CD4-positive, alpha-beta T cell (primary cell): Measurements from ENCODE around the gene MCCC2. TPM values are rescaled to one million over a fixed set of nuclear protein-coding genes. Genes with fewer than 3 reads are reported as not detected.

ENCODE experiments used
- ATAC-seq: fragments of 200-7000 bp; cut with Tn5 transposase; one replicate; pipeline ENCODE4 v1.10.0; 2022; ENCODE audit warnings: mild to moderate bottlenecking; ENCODE audit not compliant: poor library complexity
- CTCF ChIA-PET: fragments of 350-600 bp; sonication (Branson Sonifier 250); formaldehyde crosslinking; loops from one replicate; lab custom pipeline; 2021; ENCODE audit warnings: antibody characterized with exemption, inconsistent platforms; lab: Charles Lee
- POLR2A ChIA-PET: fragments of 350-600 bp; sonication (Branson Sonifier 250); formaldehyde crosslinking; loops from one replicate; lab custom pipeline; 2021; ENCODE audit warnings: antibody characterized with exemption, inconsistent platforms; lab: Charles Lee
- DNase-seq, 14 experiments: peaks; one replicate each; pipeline ENCODE4 v3.0.0-alpha.2; 2013 to 2020; ENCODE audit warnings: mixed read lengths in 2 of 14
- H3K27ac ChIP-seq, 2 donors: one replicate each; pipeline versions ENCODE4 v1.5.1 to v1.7.0; 2013; ENCODE audit warnings: low read length in 2 of 2, low read depth in 1 of 2, mild to moderate bottlenecking in 1 of 2
- H3K27me3 ChIP-seq, 2 experiments: 1 replicate in 1 of 2; 2 replicates in 1 of 2; pipeline versions ENCODE4 v1.6.1 to v1.7.0; 2013; ENCODE audit warnings: low read length in 2 of 2, control low read depth in 1 of 2, mild to moderate bottlenecking in 1 of 2, moderate library complexity in 1 of 2; ENCODE audit not compliant: insufficient read depth in 2 of 2, control insufficient read depth in 1 of 2
- H3K36me3 ChIP-seq: one replicate; pipeline ENCODE4 v1.6.1; 2013; ENCODE audit warnings: low read length, control low read depth; ENCODE audit not compliant: insufficient read depth
- H3K4me1 ChIP-seq: one replicate; pipeline ENCODE4 v1.6.1; 2013; ENCODE audit warnings: low read length, control low read depth; ENCODE audit not compliant: insufficient read depth
- H3K4me3 ChIP-seq: one replicate; pipeline ENCODE4 v1.5.1; 2013; ENCODE audit warnings: mild to moderate bottlenecking, low read length, moderate library complexity
- H3K9me3 ChIP-seq, 2 experiments: 1 replicate in 1 of 2; 2 replicates in 1 of 2; pipeline versions ENCODE4 v1.6.1 to v1.7.0; 2013; ENCODE audit warnings: low read length in 2 of 2, mild to moderate bottlenecking in 2 of 2, control low read depth in 1 of 2, moderate library complexity in 1 of 2; ENCODE audit not compliant: control insufficient read depth in 1 of 2, insufficient read depth in 1 of 2
- H3K27ac Mint-ChIP-seq: one replicate; pipeline ENCODE4 v1.8.0; 2020; ENCODE audit warnings: mixed read lengths
- H3K27me3 Mint-ChIP-seq: one replicate; pipeline ENCODE4 v1.8.0; 2021; ENCODE audit warnings: mixed read lengths
- H3K36me3 Mint-ChIP-seq: one replicate; pipeline ENCODE4 v1.8.0; 2021; ENCODE audit warnings: low read depth, mixed read lengths
- H3K4me1 Mint-ChIP-seq: one replicate; pipeline ENCODE4 v1.8.0; 2021; ENCODE audit warnings: low read depth, mixed read lengths
- H3K4me3 Mint-ChIP-seq: one replicate; pipeline ENCODE4 v1.8.0; 2020; ENCODE audit warnings: mild to moderate bottlenecking, mixed read lengths
- H3K9me3 Mint-ChIP-seq: one replicate; pipeline ENCODE4 v1.8.0; 2020; ENCODE audit warnings: mixed read lengths
- intact Hi-C, 2 experiments: fragments of 100-400 bp; cut with DNase I in 1 of 2; cut with micrococcal nuclease in 1 of 2; formaldehyde crosslinking; loops; one replicate each; pipeline versions ENCODE4 v1.15.1 to v1.9.0; 2023 to 2025; cut with DNase I, micrococcal nuclease
- total RNA-seq, 174 experiments: library from RNA in 2 of 174; stranded (reverse) in 2 of 174; gene quantifications; one replicate each; pipeline ENCODE4 v1.2.3 and lab custom pipeline; 2021 to 2026
- TF ChIP-seq, protein P1 (sequence below): fragments of 200-600 bp; IDR thresholded peaks from one replicate; pipeline ENCODE4 v1.8.0; 2022; ENCODE audit warnings: antibody characterized with exemption, mild to moderate bottlenecking

The MCCC2 gene
- total RNA-seq, 2 experiments from 2014 or later = 16.3 to 18.7 TPM

DNA sequence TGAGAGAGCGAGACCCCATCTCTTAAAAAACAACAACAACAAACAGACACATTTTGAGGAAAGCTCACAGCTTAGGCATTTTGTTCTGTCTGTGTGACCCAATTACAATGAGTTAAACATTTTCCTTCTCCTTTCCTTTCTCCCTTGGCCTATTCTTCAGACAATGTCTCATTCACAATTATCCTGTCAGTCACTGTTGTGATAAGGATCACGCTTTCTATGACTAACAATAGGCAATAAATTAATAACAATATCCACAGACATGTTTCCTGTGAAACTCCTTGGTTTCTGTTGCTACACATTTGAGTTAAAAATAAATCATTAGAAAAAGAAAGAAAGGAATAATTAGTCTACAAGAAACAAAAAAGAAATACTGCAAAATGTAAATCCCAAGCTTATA, 112.1 kb downstream of the MCCC2 start:
- Mint-ChIP-seq H3K9me3 (no peaks in the 10 kb centered on the region), H3K4me3 (no peak overlapping the region), H3K36me3 (no peaks in the 10 kb centered on the region), H3K27ac (no peak overlapping the region), H3K4me1 (peaks cover 6% of the 10 kb centered on the region), H3K27me3 (peaks cover 11% of the 10 kb centered on the region)
- H3K4me1 ChIP-seq = peaks cover 5% of the 10 kb centered on the region
- H3K9me3 ChIP-seq = peaks cover 0 to 13% of the 10 kb centered on the region in 2 experiments
- peaks cover 0 to 3% of the 10 kb centered on the region in 2 experiments for H3K27me3 ChIP-seq
- intact Hi-C loops = no loop called here
- ATAC-seq (no peak), DNase-seq (no peak)
- no peak overlapping the region for H3K27ac ChIP-seq
- CTCF ChIA-PET = no interaction called here
- no peak overlapping the region for H3K4me3 ChIP-seq
- POLR2A ChIA-PET = no interaction called here
- no peaks in the 10 kb centered on the region for H3K36me3 ChIP-seq
- TF ChIP-seq, protein P1, sequence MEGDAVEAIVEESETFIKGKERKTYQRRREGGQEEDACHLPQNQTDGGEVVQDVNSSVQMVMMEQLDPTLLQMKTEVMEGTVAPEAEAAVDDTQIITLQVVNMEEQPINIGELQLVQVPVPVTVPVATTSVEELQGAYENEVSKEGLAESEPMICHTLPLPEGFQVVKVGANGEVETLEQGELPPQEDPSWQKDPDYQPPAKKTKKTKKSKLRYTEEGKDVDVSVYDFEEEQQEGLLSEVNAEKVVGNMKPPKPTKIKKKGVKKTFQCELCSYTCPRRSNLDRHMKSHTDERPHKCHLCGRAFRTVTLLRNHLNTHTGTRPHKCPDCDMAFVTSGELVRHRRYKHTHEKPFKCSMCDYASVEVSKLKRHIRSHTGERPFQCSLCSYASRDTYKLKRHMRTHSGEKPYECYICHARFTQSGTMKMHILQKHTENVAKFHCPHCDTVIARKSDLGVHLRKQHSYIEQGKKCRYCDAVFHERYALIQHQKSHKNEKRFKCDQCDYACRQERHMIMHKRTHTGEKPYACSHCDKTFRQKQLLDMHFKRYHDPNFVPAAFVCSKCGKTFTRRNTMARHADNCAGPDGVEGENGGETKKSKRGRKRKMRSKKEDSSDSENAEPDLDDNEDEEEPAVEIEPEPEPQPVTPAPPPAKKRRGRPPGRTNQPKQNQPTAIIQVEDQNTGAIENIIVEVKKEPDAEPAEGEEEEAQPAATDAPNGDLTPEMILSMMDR = no peak

DNA sequence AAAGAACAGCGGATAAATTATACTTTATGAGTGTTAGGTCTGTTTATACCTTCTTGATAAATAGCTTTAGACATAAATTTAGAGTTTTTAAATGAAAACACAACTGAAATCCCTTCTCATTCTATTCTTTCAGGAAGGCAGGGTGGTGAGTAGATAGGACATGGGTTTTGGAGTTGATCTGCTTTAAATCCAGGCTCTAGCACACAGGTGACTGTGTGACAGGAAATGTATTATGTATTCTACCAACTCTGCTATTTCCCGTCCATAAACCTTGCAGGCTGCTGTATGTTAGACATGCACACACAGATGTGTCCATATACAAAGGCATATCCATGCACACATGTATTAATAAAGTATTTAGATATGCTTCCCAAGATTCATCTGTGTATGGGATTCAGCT, 112.6 kb downstream of the MCCC2 start:
- H3K9me3 Mint-ChIP-seq = no peaks in the 10 kb centered on the region
- H3K27me3 Mint-ChIP-seq = peaks cover 7% of the 10 kb centered on the region
- Histone ChIP-seq H3K27ac (no peak overlapping the region), H3K4me3 (no peak overlapping the region), H3K9me3 (peaks cover 0 to 13% of the 10 kb centered on the region in 2 experiments), H3K4me1 (peaks cover 5% of the 10 kb centered on the region), H3K27me3 (no peaks in the 10 kb centered on the region), H3K36me3 (no peaks in the 10 kb centered on the region)
- intact Hi-C loops = no loop called here
- ATAC-seq (no peak), DNase-seq (no peak)
- ChIA-PET POLR2A (no interaction called here), CTCF (no interaction called here)
- H3K4me1 Mint-ChIP-seq = peaks cover 6% of the 10 kb centered on the region
- TF ChIP-seq, protein P1 = no peak
- H3K27ac Mint-ChIP-seq = no peak overlapping the region
- H3K4me3 Mint-ChIP-seq = no peak overlapping the region
- H3K36me3 Mint-ChIP-seq = no peaks in the 10 kb centered on the region

DNA sequence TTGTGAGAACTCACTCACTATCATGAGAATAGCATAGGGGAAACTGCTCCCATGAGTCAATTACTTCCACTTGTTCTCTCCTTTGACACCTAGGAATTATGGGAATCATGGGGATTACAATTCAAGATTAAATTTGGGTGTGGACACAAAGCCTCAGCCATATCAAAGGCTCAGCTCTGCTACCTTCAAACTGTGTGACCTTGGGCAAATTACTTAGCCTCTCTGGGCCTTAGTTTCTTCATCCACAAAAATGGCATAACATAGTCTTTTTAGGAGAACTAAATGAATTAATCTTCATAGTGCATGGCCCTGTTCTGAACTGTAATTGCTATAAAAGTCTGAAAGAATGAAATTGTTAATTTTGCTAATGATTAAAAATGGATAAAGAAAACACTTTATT, 113.7 kb downstream of the MCCC2 start:
- no peak overlapping the region for H3K4me3 Mint-ChIP-seq
- CTCF ChIA-PET = no interaction called here
- no peaks in the 10 kb centered on the region for H3K36me3 ChIP-seq
- no peak overlapping the region for H3K4me3 ChIP-seq
- peaks cover 5% of the 10 kb centered on the region for H3K4me1 ChIP-seq
- no peaks in the 10 kb centered on the region for H3K27me3 ChIP-seq
- H3K36me3 Mint-ChIP-seq = no peaks in the 10 kb centered on the region
- peaks cover 0 to 9% of the 10 kb centered on the region in 2 experiments for H3K9me3 ChIP-seq
- DNase-seq (no peak), ATAC-seq (no peak)
- no peaks in the 10 kb centered on the region for H3K9me3 Mint-ChIP-seq
- no peak overlapping the region for H3K27ac Mint-ChIP-seq
- H3K27me3 Mint-ChIP-seq = peaks cover 7% of the 10 kb centered on the region
- TF ChIP-seq, protein P1 = no peak
- POLR2A ChIA-PET = no interaction called here
- H3K27ac ChIP-seq = no peak overlapping the region
- intact Hi-C loops = no loop called here
- H3K4me1 Mint-ChIP-seq = peaks cover 6% of the 10 kb centered on the region
